Stimulated activated CD8-positive, alpha-beta memory T cell treated with anti-CD3 and anti-CD28 coated beads, Interleukin-4, amount 100 ng/mL, for 24 hours (primary cell): ENCODE measurements around the gene MAP3K10.

Source experiments
- DNase-seq: peaks from one replicate; pipeline ENCODE4 v3.0.0-alpha.2; 2020; ENCODE audit warnings: low read depth

The MAP3K10 gene

DNA sequence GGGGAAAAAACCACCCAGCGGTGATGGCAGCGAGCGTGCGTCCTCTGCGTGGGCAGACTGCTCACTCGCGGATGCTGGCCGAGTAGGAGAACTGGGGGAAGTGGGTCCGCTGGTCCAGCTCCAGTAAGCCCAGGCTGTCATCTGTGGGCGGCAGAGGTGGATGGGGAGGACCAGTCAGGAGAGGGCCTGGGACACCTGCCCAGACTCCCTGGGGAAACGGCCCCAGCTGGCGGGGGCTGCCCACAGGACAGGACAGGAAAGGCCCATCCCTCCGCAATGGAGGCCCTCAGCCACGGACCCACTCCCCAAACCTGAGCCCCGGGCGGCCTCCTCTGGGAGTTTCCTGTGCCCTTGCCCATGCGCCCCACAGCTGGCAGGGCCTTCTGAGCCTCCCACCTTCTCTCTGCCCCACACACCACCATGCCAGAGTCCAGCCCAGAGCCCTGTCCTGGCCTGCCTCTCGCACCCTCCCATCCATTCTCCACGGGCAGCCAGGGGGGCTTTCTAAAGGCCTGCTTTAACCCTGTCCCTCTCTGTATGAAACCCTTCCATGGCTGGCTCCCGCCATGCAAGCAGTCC is 42.7 kb downstream of the MAP3K10 start:
- DNase-seq = no peak

- no peak for DNase-seq
These were observed 43.4 kb downstream of the MAP3K10 start for GRCh38 chr19:40234429-40235237.

DNA sequence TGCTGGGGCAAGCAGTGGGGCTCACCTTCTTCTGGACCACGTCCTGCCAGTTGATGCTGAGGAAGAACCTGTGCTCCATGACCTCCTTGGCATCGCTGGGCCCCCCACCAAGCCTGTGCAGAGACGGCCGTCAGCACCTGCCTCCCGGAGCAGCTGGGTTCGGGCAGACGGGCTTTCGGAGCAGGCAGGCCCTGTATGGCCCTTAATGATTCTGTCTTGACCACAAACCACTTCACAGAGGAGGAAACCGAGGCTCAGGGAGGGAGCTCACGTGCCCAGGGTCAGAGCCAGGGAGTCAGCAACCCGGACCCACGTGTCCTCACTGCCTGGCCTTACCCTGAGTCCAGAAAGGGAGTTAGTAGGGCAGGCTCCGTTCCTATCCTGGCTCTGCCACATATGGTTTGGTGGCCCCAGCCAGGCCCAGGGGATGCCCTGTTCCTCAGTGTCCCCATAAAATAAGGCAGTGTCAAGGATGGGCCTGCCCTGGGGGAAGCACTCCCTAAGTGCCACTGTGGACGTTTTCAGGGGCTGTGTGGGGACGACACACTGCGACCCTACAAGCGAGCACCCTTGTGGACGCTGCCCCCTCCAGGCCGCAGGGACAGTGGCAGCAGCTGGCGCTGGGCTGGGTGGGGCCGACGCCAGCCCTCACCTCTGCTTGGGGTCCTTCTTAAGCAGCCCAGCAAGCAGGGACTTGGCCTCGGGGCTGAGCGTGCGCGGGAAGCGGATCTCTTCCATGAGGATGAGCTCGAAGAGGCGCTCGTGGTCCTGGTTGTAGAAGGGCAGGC is 44.2 kb downstream of the MAP3K10 start:
- no peak for DNase-seq

DNA sequence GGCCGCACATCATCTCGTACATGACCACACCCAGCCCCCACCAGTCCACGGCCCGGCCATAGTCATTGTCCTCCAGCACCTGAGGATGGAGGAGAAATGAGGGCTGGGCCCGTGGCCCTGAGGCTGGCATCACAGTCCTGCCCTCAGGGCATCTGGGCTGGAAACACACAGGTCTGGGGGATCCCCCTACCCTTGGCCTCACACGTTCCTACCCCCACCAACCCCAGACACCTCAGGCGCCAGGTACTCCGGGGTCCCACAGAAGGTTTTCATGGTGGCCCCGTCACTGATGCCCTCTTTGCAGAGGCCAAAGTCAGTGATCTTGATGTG is 44.8 kb downstream of the MAP3K10 start:
- no peak for DNase-seq

GRCh38 chr19:40236366-40236765 is 45.1 kb downstream of the MAP3K10 start:
- no peak for DNase-seq

DNA sequence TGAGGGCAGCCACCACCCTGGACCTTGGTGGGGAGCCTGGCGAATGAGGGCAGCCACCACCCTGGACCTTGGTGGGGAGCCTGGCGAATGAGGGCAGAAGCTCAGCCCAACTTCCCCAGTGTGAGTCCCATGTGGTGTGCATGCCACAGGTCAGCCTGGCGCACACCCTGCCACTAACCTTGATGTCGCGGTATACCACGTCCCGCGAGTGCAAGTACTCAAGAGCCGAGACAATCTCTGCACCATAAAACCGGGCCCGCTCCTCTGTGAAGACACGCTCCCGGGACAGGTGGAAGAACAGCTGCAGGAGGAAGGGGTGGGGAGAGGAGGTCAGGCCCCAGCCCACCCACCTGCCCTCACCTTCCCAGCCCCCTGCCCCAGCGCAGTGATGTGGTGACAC is 46.6 kb downstream of the MAP3K10 start:
- DNase-seq = no peak

GRCh38 chr19:40238775-40239174 is 47.5 kb downstream of the MAP3K10 start:
- no peak for DNase-seq

- DNase-seq = no peak
These were observed 48.4 kb downstream of the MAP3K10 start for GRCh38 chr19:40239415-40240226.

DNA sequence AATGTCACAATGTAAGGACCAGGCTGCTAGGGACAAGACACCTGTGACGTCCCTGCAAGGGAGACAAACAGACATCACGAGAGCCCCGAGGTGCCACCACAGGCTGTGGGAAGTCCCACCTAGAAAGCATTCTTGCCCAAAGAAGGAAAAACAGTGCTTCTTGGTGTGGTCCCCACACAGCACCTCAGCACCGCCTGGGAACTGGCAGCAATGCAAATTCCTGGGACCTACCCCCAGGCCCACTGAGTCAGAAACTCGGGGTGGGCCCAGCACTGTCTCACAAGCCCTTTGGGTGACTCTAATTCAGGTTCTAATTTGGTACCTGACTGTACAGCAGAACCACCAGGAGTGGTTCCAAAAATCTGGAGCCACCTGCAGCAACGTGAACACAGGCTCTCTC is 49.1 kb downstream of the MAP3K10 start:
- DNase-seq = no peak

DNA sequence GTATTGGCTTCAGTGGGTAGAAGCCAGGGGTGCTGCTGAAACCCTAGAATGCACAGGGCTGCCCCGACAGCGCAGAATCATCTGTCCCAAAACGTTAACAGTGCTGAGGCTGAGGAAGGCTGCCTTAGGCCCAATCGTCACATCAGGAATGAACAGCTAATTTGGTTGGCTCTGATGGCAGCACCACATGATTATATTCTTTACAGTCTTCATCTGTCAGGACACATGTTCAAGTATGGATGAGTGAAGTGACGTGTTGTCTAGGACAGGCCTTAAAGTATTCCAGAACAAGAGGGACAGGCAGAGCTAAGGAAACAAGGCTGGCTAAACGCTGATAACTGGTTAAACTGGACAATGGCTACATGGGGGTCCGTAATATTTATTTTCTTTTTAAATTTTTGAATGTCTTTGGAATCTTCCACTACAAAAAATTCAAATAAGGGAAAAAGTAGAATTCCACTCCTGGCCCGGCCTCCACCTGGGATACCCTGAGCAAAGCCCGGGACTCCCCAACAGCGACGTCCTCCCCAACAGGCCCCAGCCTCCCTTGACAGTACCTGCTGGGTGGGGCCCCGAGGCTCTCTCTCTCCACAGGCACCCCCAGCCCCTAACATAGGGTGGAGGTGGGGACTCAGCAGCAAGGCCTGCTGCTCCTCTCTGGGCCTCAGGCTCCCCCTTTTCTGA is 50.0 kb downstream of the MAP3K10 start:
- DNase-seq = no peak

- no peak for DNase-seq
These were observed 50.7 kb downstream of the MAP3K10 start for GRCh38 chr19:40241809-40242384.

GRCh38 chr19:40242480-40242879 is 51.3 kb downstream of the MAP3K10 start:
- DNase-seq = no peak

DNA sequence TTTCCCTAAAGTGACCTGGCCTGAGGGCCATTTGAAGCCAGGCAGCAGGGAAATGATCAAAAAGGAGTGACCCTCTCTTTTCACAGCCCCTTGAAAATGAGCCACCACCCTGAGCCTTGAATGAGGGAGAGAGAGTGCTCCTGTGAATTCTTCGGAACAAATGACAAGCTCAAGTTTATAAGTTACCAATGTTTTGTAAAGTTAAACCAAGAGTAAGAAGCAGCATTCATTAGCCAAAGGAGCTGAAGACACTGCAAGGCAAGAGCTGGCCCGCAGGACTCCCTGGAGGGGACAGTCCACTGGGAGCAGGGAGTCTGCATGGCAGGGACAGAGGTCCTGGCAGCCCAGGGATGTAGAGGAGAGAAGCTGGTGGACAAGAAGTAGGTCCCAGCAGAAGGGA is 52.0 kb downstream of the MAP3K10 start:
- no peak for DNase-seq

GRCh38 chr19:40244579-40245317 is 53.5 kb downstream of the MAP3K10 start:
- DNase-seq = no peak

- no peak for DNase-seq
These were observed 54.4 kb downstream of the MAP3K10 start for GRCh38 chr19:40245506-40246128.

DNA sequence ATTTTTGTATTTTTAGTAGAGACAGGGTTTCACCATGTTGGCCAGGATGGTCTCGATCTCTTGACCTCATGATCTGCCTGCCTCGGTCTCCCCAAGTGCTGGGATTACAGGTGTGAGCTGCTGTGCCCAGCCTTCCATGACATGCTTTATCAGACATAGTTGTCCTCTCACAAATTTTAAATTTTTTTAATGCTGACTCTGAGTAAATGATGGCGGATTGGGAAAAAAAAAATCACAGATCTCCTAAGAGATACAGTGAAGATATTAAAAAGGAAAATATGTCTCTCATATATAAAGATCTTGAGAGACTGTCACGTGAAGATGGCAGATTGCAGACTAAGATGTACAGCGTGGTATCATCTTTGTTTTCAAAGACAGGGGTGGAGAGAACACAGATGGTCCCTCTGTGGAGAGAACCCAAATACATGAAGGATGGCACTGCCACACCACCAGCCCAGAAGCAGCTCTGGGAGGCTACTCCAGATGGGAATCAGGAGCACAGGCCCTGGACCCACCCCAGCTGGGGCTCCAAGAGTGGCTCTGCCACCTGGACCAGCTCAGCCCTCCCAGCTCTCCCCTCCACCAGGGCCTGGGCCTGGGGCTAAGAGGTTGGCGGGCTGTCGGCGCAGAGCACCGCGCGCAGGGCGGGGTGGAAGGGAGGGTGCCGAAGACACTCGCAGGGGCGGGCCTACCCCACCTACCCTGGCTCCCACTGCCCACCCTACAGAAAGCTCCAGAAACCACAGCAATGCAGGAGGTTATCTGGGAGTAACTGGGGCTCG is 55.3 kb downstream of the MAP3K10 start:
- no peak for DNase-seq

DNA sequence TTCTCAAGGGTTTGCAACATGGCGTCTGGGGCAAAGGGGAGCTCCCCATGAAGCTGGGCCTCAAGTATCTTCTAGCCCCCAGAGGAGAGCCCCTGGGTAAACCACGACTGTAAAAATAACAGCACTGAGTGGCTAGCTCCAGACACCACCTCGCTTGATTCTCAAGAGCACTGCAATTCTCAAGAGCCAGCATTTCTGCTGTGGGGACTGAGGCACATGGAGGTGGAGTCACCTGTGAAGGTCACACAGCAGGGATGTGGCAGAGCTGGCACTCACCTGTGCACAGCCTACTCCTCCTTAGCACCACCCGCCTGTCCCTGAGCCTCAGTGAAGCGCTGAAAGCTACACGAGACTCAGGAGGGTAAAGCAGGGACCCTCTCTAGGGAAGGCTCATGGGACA is 56.0 kb downstream of the MAP3K10 start:
- DNase-seq = no peak

DNA sequence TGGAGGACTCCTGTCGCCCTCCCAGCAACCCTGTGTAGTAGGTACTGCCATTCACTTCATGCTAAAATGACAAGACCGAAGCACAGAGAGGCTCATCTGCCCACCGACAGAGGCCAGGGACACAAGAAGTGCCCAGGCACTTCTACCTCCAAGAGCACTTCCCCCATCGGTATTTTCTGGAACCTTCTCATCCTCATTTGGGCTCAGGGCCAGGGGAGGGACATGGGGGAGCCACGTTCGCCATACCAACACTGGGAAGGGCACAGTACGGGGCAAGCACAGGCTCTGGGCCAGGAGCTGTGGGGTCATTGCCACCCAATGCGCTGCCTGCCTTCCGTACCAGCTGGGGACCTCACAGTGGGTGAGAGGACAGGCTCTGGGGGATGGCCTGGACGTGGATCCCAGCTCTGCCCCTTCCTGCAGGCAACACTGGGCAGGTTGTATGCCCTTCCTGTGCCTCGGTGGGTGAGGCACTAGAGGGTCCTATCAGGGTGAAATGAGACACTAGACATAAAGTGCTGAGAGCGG is 56.6 kb downstream of the MAP3K10 start:
- no peak for DNase-seq

DNA sequence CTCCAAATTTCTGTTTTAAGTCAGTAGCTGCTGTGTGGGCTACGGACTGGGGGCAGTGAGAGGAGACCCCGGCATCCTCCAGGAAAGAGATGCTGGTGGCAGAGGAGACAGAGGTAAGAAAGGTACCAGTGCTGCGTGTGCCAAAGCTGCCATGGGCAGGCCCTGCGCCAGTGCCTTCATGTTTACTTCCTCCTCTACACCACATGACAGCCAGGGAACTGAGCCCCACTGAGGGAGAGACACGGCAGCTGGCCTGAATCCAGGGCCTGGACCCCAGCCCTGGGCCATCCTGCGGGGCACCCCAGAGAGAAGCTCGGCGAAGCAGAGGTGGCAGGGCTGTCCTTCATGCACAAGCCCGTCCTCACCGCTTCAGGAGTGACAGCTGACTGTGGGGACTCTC is 58.0 kb downstream of the MAP3K10 start:
- no peak for DNase-seq
